Measurements from ENCODE around the gene DGKQ.

The DGKQ gene

DNA sequence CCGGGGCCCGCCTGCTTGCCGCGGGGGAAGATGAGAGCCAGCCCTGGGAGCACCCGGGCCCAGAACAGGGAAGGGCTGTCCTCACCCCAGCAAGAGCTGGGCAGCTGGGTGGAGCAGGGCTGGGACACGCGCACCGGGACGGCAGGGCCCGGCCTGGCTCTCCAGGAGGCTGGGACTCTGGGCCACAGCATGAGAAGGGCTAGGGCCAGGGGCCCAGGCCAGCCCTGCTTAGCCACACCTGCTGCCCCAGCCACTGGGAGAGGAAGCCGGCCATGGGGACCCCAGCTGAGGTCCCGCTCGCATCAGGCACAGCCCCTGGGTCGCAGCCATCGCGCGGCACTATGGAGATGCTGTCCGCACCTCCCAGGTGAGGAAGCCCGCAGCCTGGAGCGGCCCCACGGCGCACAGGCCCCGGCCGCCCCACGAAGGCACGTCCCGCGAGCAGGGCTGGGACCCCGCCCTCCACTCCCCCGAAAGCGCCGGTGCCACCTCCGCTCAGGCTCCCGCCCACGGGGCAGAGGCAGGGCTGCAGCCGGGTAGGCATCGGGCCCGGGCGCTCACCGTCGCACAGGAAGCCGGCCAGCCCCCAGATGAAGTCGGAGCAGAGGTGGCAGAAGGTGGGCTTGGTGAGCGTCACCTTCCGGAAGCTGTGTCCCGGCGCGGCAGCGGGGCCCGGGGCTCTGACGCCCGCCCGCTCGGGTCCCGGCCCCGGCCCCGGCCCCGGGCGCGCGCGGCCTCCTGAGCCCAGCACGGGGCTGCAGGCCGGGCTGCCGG lies 531 bp downstream of the DGKQ start:
- peak; percentile 69 for DNase-seq (ENCODE audit: low spot score)
- TF ChIP-seq CTCF (IDR thresholded peaks at IDR 0.05; ENCODE audit: borderline replicate concordance, control extremely low read depth, extremely low read depth, insufficient read depth, missing control alignments) = no peak
- in situ Hi-C loops (cut with MboI; ENCODE audit: low sequenced_read_pairs, unreplicated experiment) = no loop called here

DNA sequence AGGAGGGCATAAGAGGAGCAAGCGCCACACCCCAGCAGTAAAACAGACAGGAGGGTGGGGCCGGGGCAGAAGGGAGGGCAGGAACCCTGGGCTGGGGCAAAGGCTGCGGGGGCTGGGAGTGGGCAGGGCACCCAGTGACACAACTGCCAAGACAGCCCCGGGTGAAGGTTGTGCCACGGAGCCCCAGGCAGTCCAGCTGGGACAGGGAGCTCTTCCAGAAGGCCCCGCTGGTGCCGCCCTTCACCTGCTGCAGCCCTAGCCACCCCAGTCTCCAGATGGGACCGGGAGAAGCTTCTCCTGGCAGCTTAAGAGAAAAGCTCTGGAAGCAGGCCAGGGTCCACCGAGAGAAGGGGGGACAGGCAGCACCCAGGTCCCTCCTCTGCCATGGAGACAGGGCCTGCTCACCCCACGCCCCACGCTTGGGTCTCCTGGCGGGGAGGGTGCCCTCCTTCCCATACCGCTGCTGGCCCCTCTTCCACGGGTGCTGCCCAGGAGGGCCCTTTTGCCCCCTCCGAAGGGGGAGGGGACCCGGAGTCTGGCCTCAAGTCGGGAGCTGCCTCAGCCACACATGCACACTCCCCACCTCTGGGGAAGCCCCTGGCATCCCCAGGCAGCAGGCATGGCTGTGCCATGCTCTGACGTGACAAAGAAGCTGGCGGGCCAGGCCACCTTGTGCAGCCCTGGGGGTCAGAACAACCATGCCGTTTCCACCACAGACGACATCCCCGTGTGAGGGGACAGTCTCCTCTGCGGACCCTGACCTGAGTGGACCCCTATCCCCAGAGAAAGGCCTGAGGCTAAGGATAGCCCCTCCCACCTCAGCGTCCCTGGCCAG lies 1.5 kb downstream of the DGKQ start:
- no peak for DNase-seq (ENCODE audit: low spot score)
- in situ Hi-C loops (cut with MboI; ENCODE audit: low sequenced_read_pairs, unreplicated experiment) = no loop called here

GRCh38 chr4:970854-971520 lies 2.4 kb downstream of the DGKQ start:
- in situ Hi-C loops (cut with MboI; ENCODE audit: low sequenced_read_pairs, unreplicated experiment) = no loop called here

More for the DNA sequence above, 1.5 kb downstream of the DGKQ start:
- TF ChIP-seq CTCF (IDR thresholded peaks at IDR 0.05; ENCODE audit: borderline replicate concordance, control extremely low read depth, extremely low read depth, insufficient read depth, missing control alignments) = no peak

GRCh38 chr4:970046-970745 lies 3.2 kb downstream of the DGKQ start:
- DNase-seq (ENCODE audit: low spot score) = no peak
- in situ Hi-C loops (cut with MboI; ENCODE audit: low sequenced_read_pairs, unreplicated experiment) = no loop called here
- no peak for TF ChIP-seq CTCF (IDR thresholded peaks at IDR 0.05; ENCODE audit: borderline replicate concordance, control extremely low read depth, extremely low read depth, insufficient read depth, missing control alignments)

More at GRCh38 chr4:970854-971520, 2.4 kb downstream of the DGKQ start:
- DNase-seq (ENCODE audit: low spot score) = no peak
- no peak for TF ChIP-seq CTCF (IDR thresholded peaks at IDR 0.05; ENCODE audit: borderline replicate concordance, control extremely low read depth, extremely low read depth, insufficient read depth, missing control alignments)

GRCh38 chr4:968621-969394 lies 4.6 kb downstream of the DGKQ start:
- DNase-seq (ENCODE audit: low spot score) = no peak
- TF ChIP-seq CTCF (IDR thresholded peaks at IDR 0.05; ENCODE audit: borderline replicate concordance, control extremely low read depth, extremely low read depth, insufficient read depth, missing control alignments) = no peak
- in situ Hi-C loops (cut with MboI; ENCODE audit: low sequenced_read_pairs, unreplicated experiment) = no loop called here

Data from GM13976 (cell line).